ENCODE results near the gene CDHR2. TPM values are rescaled to one million over a fixed set of nuclear protein-coding genes. Genes with fewer than 3 reads are reported as not detected.

Gene CDHR2
- total and polyA plus RNA-seq, 5 donors = 0.40 to 0.92 (median 0.47) TPM; not detected in 2

GRCh38 chr5:176611435-176611834 lies 62.3 kb downstream of the CDHR2 start:
- ATAC-seq = no peak
- intact Hi-C loops (cut with DNase I) = no loop called here
- peak; percentile 85 to 92 (median 90) for DNase-seq
- H3K27me3 ChIP-seq (ENCODE audit: control insufficient read depth, insufficient read depth) = no peaks in the 10 kb centered on the region
- WGBS = 9% methylated on average over 10 of the region's 10 CpGs
- H3K27ac ChIP-seq (ENCODE audit: low read length) = no peak overlapping the region
- peaks cover 4% of the 10 kb centered on the region for H3K4me1 ChIP-seq (ENCODE audit: control insufficient read depth, insufficient read depth, low read length)
- no peak overlapping the region for H3K4me3 ChIP-seq (ENCODE audit: low read length)
- no peaks in the 10 kb centered on the region for H3K9me3 ChIP-seq (ENCODE audit: control insufficient read depth, low read length)

GRCh38 chr5:176612008-176612407 lies 62.9 kb downstream of the CDHR2 start:
- H3K27ac ChIP-seq (ENCODE audit: low read length) = no peak overlapping the region
- H3K9me3 ChIP-seq (ENCODE audit: control insufficient read depth, low read length) = no peaks in the 10 kb centered on the region
- ATAC-seq (no peak), DNase-seq (peak in 1 of 3 donors; percentile 16)
- peaks cover 4% of the 10 kb centered on the region for H3K4me1 ChIP-seq (ENCODE audit: control insufficient read depth, insufficient read depth, low read length)
- intact Hi-C loops (cut with DNase I) = no loop called here
- H3K4me3 ChIP-seq (ENCODE audit: low read length) = no peak overlapping the region
- WGBS = 82% methylated on average over 6 of the region's 6 CpGs
- H3K27me3 ChIP-seq (ENCODE audit: control insufficient read depth, insufficient read depth) = no peaks in the 10 kb centered on the region

DNA sequence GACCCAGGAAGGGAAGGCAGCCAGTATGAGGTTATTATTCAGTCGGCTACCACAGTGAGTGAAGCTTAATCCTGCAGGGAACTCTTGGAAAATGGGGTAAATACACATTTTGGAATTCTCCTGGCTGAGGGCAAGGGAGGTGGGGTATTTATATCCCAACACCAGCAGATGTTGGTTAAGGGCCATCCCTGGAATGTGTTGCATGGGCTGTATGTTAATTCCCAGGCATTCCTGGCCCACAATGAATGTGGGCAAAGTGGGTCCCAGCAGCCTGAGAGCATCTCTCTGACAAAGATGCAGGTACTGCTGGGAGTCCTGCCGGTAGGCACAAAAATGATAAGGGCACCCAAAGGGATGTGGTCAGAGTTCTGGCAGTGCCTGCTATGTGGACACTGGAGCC lies 63.7 kb downstream of the CDHR2 start:
- no peak for DNase-seq
- H3K4me3 ChIP-seq (ENCODE audit: low read length) = no peak overlapping the region
- H3K4me1 ChIP-seq (ENCODE audit: control insufficient read depth, insufficient read depth, low read length) = peaks cover 4% of the 10 kb centered on the region
- intact Hi-C loops (cut with DNase I) = no loop called here
- ATAC-seq = no peak
- 69% methylated on average over 2 of the region's 2 CpGs for WGBS
- H3K9me3 ChIP-seq (ENCODE audit: control insufficient read depth, low read length) = no peaks in the 10 kb centered on the region
- H3K27ac ChIP-seq (ENCODE audit: low read length) = no peak overlapping the region
- H3K27me3 ChIP-seq (ENCODE audit: control insufficient read depth, insufficient read depth) = no peaks in the 10 kb centered on the region

DNA sequence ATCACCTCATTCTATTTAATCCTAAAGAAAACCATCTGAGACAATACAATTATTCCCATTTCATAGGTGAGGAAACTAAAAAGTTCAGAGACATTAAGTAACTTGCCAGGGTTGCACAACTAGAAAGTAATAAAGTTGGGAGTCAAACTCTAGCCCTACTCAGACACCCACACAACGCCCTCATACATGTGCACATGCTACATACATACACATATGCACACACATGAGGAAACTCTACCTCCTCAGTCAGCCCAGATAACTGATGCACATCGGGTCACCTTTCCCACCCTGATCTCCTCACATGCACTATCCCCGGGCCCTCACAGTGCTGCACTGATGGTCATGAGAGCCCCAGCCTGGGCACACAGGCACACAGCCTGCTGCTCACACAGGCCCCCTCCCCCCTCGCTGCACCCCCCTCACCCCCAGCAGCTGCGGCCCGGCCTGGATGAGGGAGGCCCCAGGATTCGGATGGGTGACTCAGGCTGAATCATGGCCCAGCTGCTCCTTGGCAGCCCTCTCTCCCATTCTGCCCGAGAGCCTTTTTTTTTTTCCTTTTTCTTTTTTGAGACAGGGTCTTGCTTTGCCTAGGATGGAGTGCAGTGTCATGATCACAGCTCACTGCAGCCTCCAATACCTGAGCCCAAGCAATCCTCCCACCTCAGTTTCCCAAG lies 65.8 kb downstream of the CDHR2 start:
- Histone ChIP-seq H3K27me3 (ENCODE audit: control insufficient read depth, insufficient read depth) (no peaks in the 10 kb centered on the region), H3K27ac (ENCODE audit: low read length) (no peak overlapping the region), H3K4me3 (ENCODE audit: low read length) (no peak overlapping the region), H3K9me3 (ENCODE audit: control insufficient read depth, low read length) (no peaks in the 10 kb centered on the region), H3K4me1 (ENCODE audit: control insufficient read depth, insufficient read depth, low read length) (no peaks in the 10 kb centered on the region)
- no peak for ATAC-seq
- DNase-seq = peak in 1 of 3 donors; percentile 13
- 59% methylated on average over 8 of the region's 8 CpGs for WGBS
- intact Hi-C loops (cut with DNase I) = no loop called here

- 56% methylated on average over 7 of the region's 7 CpGs for WGBS
- intact Hi-C loops (cut with DNase I) = no loop called here
- Histone ChIP-seq H3K4me1 (ENCODE audit: control insufficient read depth, insufficient read depth, low read length) (no peaks in the 10 kb centered on the region), H3K9me3 (ENCODE audit: control insufficient read depth, low read length) (no peaks in the 10 kb centered on the region), H3K4me3 (ENCODE audit: low read length) (no peak overlapping the region), H3K27me3 (ENCODE audit: control insufficient read depth, insufficient read depth) (no peaks in the 10 kb centered on the region), H3K27ac (ENCODE audit: low read length) (no peak overlapping the region)
- ATAC-seq (no peak), DNase-seq (peak in 1 of 3 donors; percentile 5)
Measured at GRCh38 chr5:176616511-176616910, 67.4 kb downstream of the CDHR2 start.

DNA sequence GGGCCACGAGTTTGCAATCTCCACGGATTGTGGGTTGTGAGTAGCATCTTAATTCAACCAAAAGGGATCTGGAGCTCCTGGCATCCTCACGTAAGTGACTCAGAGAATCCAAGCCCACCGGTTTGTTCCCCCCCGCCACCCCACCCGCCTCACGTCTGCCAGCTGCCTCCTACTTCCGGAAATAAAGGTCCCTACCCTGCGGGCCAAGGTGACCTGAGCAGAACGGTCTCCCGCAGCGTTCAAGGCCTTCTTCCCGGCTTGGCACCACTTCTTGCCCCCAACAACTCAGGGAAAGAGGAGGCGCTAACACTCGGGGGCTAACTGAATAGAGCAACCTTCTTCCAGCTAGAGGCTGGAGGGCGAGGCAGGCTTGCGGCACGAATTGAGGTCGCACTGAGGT lies 69.6 kb downstream of the CDHR2 start:
- Histone ChIP-seq H3K4me1 (ENCODE audit: control insufficient read depth, insufficient read depth, low read length) (no peaks in the 10 kb centered on the region), H3K4me3 (ENCODE audit: low read length) (no peak overlapping the region), H3K9me3 (ENCODE audit: control insufficient read depth, low read length) (no peaks in the 10 kb centered on the region), H3K27ac (ENCODE audit: low read length) (no peak overlapping the region), H3K27me3 (ENCODE audit: control insufficient read depth, insufficient read depth) (no peaks in the 10 kb centered on the region)
- DNase-seq = peak in 1 of 3 donors; percentile 43
- WGBS = 28% methylated on average over 19 of the region's 19 CpGs
- no peak for ATAC-seq
- intact Hi-C loops (cut with DNase I) = no loop called here

GRCh38 chr5:176619203-176619568 lies 70.0 kb downstream of the CDHR2 start:
- WGBS = 5% methylated on average over 31 of the region's 31 CpGs
- DNase-seq (peak; percentile 67 to 89 (median 88)), ATAC-seq (peak; percentile 69 to 87)
- intact Hi-C loops (cut with DNase I) = no loop called here
- Histone ChIP-seq H3K4me3 (ENCODE audit: low read length) (no peak overlapping the region), H3K27me3 (ENCODE audit: control insufficient read depth, insufficient read depth) (no peaks in the 10 kb centered on the region), H3K27ac (ENCODE audit: low read length) (no peak overlapping the region), H3K9me3 (ENCODE audit: control insufficient read depth, low read length) (no peaks in the 10 kb centered on the region), H3K4me1 (ENCODE audit: control insufficient read depth, insufficient read depth, low read length) (no peaks in the 10 kb centered on the region)

- no peaks in the 10 kb centered on the region for H3K9me3 ChIP-seq (ENCODE audit: control insufficient read depth, low read length)
- DNase-seq (peak in 1 of 3 donors; percentile 40), ATAC-seq (peak in 1 of 2 donors; percentile 4)
- WGBS = 9% methylated on average over 59 of the region's 59 CpGs
- H3K4me1 ChIP-seq (ENCODE audit: control insufficient read depth, insufficient read depth, low read length) = no peaks in the 10 kb centered on the region
- H3K27ac ChIP-seq (ENCODE audit: low read length) = no peak overlapping the region
- no peaks in the 10 kb centered on the region for H3K27me3 ChIP-seq (ENCODE audit: control insufficient read depth, insufficient read depth)
- no peak overlapping the region for H3K4me3 ChIP-seq (ENCODE audit: low read length)
- intact Hi-C loops (cut with DNase I) = no loop called here
Measured at GRCh38 chr5:176619569-176620332, 70.6 kb downstream of the CDHR2 start.

GRCh38 chr5:176620333-176620981 lies 71.3 kb downstream of the CDHR2 start:
- Histone ChIP-seq H3K27me3 (ENCODE audit: control insufficient read depth, insufficient read depth) (no peaks in the 10 kb centered on the region), H3K4me3 (ENCODE audit: low read length) (no peak overlapping the region), H3K9me3 (ENCODE audit: control insufficient read depth, low read length) (no peaks in the 10 kb centered on the region), H3K27ac (ENCODE audit: low read length) (no peak overlapping the region), H3K4me1 (ENCODE audit: control insufficient read depth, insufficient read depth, low read length) (no peaks in the 10 kb centered on the region)
- DNase-seq (peak in 1 of 3 donors; percentile 52), ATAC-seq (peak in 1 of 2 donors; percentile 17)
- WGBS = 4% methylated on average over 32 of the region's 32 CpGs
- intact Hi-C loops (cut with DNase I) = no loop called here

DNA sequence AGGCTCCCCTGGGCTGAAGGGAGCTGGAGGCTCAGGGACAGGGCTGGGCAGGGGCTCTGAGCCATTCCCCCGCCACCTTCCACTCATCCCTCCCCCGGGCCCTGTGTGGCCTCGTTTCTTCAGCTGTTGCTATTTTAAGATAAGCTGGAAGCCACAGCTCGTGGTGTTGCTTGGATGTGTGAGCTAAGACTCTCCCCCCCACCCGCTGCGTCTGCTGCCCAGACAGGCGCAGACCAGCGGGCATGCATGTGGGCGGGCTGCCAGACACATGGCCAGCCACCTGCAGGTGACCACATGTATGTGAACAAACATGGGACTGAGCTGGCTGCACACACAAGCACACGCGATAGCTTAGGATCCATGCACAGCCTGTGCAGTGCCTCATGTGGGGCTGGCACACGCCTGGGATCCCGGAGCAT lies 72.5 kb downstream of the CDHR2 start:
- Histone ChIP-seq H3K9me3 (ENCODE audit: control insufficient read depth, low read length) (no peaks in the 10 kb centered on the region), H3K4me3 (ENCODE audit: low read length) (no peak overlapping the region), H3K27me3 (ENCODE audit: control insufficient read depth, insufficient read depth) (no peaks in the 10 kb centered on the region), H3K4me1 (ENCODE audit: control insufficient read depth, insufficient read depth, low read length) (no peaks in the 10 kb centered on the region), H3K27ac (ENCODE audit: low read length) (no peak overlapping the region)
- WGBS = 39% methylated on average over 13 of the region's 13 CpGs
- peak; percentile 32 to 42 for ATAC-seq
- intact Hi-C loops (cut with DNase I) = no loop called here
- DNase-seq = peak in 2 of 3 donors; percentile 66 to 69

GRCh38 chr5:176624142-176624541 lies 75.0 kb downstream of the CDHR2 start:
- H3K27ac ChIP-seq (ENCODE audit: low read length) = no peak overlapping the region
- H3K4me3 ChIP-seq (ENCODE audit: low read length) = no peak overlapping the region
- DNase-seq (peak in 1 of 3 donors; percentile 2), ATAC-seq (no peak)
- no peaks in the 10 kb centered on the region for H3K4me1 ChIP-seq (ENCODE audit: control insufficient read depth, insufficient read depth, low read length)
- no peaks in the 10 kb centered on the region for H3K27me3 ChIP-seq (ENCODE audit: control insufficient read depth, insufficient read depth)
- intact Hi-C loops (cut with DNase I) = no loop called here
- 70% methylated on average over 4 of the region's 4 CpGs for WGBS
- no peaks in the 10 kb centered on the region for H3K9me3 ChIP-seq (ENCODE audit: control insufficient read depth, low read length)
